ENCODE data around the gene C16orf89.
"Not testable (repeated sequence)": the region's sequence is repeated elsewhere in the genome, so short reads cannot be mapped to it uniquely, and the experiment has no call there.

The C16orf89 gene

GRCh38 chr16:5059386-5060072 lies 6.2 kb downstream of the C16orf89 start:
- DNase-seq: no peak

DNA sequence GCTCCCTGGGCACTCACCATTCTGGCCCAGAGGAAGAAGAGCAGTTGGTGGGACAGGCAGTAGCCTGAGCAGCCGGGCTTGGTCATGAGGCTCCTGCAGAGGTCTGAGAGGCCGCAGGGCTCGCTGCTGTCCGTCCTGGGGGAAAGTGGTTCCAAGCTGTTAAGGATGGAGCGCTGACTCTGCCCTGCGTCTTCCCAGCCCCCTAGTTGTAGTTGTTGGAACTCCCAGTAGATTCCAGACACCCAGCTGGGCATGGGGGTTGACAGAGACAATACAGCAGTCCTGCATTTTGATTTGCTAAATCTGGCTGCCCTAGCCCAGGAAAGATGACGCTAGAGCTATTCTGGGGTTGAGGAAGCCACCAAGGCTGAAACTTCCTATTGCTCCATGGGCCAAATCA lies 7.3 kb downstream of the C16orf89 start:
- no peak for DNase-seq

DNA sequence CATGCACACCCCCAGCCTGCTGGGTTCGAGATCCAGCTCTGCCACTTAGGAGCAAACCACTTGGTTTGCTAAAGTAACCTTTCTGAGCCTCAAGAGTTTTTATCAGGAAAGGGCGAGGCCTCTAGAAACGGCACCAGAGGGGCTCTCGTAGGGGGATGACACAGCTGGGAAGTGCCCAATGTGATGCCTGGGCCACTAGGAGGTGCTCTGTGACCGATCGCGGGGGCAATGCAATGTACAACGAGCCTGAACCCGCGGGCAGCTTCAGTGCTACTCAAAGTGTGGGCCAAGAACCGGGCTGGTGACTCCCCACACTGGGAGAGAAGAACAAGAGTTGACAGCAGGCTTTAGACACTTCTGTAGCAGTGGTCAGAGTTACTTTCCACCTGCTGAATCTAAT lies 9.4 kb downstream of the C16orf89 start:
- DNase-seq: no peak

DNA sequence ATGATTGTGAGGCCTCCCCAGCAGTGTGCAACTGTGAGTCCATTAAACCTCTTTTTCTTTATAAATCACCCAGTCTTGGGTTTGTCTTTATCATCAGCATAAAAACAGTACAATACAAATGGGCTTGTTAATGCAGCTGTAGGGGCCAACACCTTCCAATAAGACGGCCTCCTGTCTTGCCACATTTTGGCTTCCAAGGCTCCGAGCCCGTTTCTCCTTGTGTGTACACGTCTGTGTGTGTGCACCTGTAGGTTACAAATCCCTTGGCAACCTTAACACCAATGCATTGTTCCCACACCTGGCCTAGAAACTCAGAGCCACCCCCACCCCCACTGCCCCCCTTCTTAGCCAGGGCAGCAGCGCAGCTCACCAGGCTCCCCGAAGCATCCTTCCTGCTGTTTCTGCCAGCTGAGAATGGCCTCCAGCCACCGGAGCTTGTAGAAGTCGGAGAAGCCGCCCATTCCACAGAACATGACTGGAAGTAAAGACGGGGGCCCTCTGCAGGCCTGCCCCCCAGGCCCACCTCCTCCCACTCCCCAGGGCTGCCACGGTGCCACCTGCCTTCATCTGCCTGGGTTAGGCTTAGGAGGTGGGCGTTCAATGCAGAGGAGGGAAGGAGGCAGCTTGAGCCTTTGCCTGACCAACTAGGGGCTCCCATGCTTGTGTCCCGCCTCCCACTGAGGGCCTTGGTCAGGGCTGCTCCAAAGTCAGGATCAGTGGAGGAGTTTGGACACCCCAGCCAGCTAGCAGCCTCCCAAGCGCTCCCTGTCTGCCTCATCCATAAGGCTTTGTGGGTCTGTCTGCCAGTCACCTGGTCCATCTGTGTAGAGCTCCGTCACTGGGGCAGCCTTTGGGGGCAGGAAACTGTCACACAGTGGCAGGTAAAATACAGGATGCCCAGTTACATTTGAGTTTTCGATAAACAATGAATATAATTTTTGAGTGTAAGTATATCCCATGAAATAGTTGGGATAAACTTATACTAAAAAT lies 10.6 kb downstream of the C16orf89 start:
- DNase-seq: no peak

DNA sequence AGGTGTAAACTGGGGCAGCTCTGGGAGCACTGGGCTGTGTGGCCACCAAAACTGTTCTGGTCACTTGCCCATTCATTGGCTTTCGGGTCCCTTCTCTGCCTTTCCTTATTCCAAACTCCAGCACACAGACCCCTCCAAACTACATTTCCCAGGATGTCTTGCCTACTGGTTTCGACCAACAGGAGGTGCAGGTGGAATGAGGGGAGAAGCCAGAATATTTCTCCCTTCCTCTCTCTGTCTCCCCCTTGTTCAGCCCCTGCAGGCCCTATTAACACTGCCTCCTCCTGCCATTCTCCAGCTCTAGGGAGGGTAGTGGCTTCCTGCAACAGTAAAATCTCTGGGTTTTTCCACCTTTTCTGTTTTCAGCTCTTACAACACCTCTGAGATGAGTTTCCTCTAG lies 18.8 kb downstream of the C16orf89 start:
- no peak for DNase-seq

DNA sequence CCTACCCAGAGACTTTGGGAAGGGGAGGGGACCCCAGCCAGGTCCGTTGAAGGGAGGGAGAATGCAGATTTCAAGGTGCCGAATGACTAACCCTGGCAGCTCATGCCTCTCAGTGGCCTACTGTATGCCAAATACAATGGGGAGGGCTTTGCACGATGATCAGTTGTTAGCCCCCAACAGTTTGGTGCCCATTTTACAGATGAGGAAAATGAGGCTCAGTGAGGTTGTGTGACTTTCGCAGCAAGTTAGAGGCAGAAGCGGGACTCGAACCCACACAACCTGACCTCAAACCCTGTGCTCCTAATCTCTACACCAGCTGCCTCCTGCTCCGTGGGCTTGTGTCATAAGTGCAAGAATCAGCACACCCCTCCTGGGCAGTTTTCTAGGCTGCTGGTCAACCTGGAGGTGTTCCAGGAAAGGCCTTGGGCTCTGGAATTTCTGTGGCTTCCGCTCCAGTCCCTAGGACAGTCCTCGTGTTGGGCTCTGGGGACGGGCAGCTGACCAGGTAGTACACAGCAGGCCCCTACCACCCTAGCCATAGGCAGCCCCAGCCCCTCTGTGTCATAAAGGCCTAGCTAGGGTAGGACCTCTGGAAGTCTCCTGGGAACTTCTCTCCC lies 20.1 kb downstream of the C16orf89 start:
- no peak for DNase-seq

DNA sequence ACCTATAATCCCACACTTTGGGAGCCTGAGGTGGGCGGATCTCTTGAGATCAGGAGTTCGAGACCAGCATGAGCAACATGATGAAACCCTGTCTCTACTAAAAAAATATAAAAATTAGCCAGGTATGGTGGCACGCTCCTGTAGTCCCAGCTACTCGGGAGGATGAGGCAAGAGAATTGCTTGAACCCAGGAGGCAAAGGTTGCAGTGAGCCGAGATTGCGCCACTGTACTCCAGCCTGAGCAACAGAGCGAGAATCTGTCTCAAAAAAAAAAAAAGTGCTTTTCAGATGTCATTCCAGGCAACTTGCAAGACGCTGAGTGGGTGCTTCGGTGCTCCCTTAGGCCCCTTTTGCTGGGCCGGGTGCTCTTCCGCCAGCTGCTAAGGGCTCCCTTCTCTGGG lies 21.2 kb downstream of the C16orf89 start:
- DNase-seq: not testable (repeated sequence)

DNA sequence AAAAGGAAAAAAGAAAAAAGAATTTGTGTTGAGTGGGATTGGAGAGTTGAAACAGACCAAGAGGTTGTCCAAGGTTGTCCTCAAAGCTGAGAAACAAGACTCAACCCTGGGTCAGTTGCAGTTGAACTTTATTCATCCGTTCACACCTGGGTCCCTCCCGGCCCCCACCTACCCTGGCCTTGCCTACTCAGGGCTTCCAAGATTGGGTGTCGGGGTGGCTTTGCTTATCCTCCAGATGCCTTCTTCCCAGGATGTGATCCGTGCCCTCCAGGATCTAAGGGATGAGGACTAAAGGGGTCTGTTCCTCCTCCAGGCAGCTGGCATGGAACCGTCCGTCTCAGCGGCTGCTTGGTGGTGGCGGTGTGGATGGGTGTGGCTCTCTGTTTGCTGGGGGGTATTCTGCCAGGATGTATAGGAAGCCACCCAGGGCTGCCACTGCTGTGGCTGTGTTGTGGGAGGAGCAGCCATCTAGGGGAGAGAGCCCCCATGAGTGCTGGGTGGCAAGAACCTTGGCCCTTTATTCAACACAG lies 21.7 kb downstream of the C16orf89 start:
- DNase-seq: no peak

- DNase-seq: peak in 1 of 2 experiments; percentile 33
These were observed 23.1 kb downstream of the C16orf89 start for GRCh38 chr16:5042574-5043171.

- no peak for DNase-seq
These were observed 24.1 kb downstream of the C16orf89 start for GRCh38 chr16:5041600-5042133.

DNA sequence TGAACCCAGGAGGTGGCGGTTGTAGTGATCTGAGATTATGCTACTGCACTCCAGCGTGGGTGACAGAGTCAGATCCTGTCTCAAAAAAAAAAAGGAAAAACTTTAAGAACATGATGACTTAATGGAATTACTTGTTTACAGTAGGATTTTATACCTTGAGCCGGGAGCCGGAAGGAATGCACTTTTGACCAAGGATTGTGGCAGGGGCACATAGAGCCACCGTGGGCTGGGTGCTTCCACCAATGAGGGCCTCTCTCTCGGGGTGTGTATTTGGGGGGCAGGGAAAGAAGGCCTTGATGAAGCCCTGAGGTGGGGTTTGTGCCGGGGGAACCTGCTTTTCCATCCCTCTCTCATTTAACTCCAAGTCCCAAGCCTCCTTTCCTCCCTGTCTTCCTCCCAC lies 25.3 kb downstream of the C16orf89 start:
- no peak for DNase-seq

GRCh38 chr16:5036228-5037156 lies 29.3 kb downstream of the C16orf89 start:
- no peak for DNase-seq

- DNase-seq: no peak
These were observed 29.9 kb downstream of the C16orf89 start for GRCh38 chr16:5035909-5036227.

DNA sequence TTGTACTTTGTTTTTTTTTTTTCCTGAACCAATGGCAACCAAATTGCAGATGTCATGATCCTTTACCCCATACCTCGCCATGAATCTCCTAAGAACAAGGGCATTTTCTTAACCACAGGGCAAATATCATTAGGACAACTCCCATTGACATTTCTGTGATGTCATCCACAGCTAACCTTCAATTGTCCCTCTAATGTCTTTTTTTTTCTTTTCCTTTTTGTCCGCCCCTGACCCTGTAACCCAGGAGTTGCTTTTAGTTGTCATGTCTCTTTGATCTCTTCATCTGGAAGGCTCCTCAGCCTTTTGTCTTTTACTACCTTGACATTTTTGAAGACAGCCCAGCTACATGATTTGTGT lies 31.6 kb downstream of the C16orf89 start:
- no peak for DNase-seq

GRCh38 chr16:5033256-5034166 lies 32.2 kb downstream of the C16orf89 start, which contains the start of gene NAGPA:
NAGPA (minus strand) TSS chr16:5033935; CDS start chr16:5033914, 21 bp downstream.
- DNase-seq: peak; percentile 58 to 75

GRCh38 chr16:5032748-5033167 lies 33.0 kb downstream of the C16orf89 start:
- DNase-seq: no peak

DNA sequence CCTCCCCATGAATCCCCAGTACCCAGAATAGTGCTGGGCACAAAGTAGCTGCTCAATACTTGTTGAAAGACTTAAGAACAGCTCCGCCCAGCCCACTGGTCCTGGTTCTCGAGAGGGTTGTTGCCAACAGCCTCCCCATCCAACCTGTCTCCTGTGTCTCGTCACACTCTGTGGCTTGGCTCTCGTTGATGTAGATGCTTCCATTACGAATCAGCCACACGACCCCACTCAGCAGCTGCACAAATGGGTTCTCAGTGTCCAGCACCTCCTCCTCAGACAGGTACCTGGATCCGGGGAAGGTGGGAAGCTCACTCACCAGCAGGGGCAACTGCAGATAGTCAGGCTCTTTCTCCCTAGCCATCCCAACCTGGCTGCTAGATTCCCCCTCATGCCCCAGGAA lies 34.2 kb downstream of the C16orf89 start:
- DNase-seq: no peak

DNA sequence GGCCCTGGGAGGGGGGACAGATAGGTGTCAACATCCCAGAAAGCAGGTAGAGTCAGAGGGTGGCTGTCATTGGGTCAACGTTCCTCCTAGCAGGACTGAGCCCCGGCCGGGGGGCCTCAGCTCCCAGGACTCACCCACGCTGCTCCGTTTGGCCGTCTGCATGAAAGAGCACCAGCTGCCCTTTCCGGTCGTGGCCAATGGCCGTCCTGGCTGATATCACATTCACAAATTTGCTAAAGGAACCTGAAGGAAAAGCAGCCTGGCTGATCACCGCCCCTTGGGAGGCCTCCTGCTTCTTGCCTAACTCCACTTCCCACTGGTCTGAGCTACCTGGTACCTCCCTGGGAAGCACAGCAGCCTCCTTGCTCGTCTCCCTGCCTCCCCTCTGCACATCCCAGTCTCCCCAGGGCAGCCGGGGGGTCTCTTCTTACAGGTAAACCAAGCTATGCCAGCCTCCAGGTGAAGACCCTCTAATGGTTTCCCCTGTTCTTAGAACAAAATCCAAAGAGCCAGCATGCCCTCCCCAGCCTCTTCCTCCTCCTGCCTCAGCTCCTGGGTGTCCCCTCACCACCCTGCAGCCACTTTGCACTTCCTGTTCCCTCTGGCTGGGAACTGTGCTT lies 35.4 kb downstream of the C16orf89 start:
- no peak for DNase-seq

- no peak for DNase-seq
These were observed 36.7 kb downstream of the C16orf89 start for GRCh38 chr16:5028950-5029475.
